ENCODE results near the gene SLC4A11. TPM values are rescaled to one million over a fixed set of nuclear protein-coding genes. Genes with fewer than 3 reads are reported as not detected.
"Not testable (repeated sequence)": the region's sequence is repeated elsewhere in the genome, so short reads cannot be mapped to it uniquely, and the experiment has no call there.

SLC4A11 gene
- total RNA-seq, 2 donors from 2014 or later, result 0.53 to 1.9 TPM

- no peaks in the 10 kb centered on the region for H3K9me3 Mint-ChIP-seq
- DNase-seq (no peak), ATAC-seq (replicated peaks in 1 of 2) (no peak)
- no peak overlapping the region for H3K27ac Mint-ChIP-seq
- H3K4me3 Mint-ChIP-seq, result no peak overlapping the region
- peaks cover 0 to 15% of the 10 kb centered on the region in 2 donors for H3K36me3 Mint-ChIP-seq (ENCODE audit: insufficient read depth in 2 of 2)
- H3K4me1 Mint-ChIP-seq (ENCODE audit: low read depth), result peaks cover 20% of the 10 kb centered on the region
- H3K27me3 Mint-ChIP-seq (ENCODE audit: low read depth), result no peaks in the 10 kb centered on the region
Observed at GRCh38 chr20:3221398-3222226, 17.4 kb downstream of the SLC4A11 start.

DNA sequence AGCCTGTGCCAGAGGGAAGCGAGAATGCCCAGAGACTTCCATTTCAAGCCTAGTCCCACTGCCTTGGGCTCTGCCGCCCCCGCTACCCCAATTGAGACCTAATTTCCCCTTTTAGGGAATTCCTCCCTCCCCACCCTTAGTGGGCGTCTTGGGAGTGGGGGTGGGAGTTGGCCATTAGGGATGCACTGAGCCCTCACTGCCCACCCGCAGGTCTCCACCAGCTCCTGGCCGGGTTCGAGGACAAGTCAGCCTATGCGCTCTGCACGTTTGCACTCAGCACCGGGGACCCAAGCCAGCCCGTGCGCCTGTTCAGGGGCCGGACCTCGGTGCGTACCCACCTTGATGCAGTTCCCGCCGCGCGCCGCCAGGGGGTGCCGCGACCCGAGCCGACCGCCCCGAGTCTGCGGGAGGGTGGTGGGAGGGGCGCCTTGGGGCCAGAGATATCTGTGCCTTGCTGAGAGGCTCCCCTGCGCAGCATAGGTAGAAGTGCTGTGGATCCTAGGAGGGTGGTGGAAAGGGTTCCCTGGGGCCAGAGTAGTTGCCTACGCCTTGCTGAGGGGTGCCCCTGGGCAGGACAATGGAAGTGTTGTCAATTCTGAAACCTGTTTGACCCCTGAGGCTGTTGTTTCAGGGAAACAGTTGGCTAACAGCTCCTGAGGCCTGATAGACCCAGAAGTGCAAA lies 20.5 kb downstream of the SLC4A11 start:
- DNase-seq (peak; percentile 80 to 87), ATAC-seq (replicated peaks in 1 of 2) (peak; percentile 88 to 92)
- Mint-ChIP-seq H3K27ac (no peak overlapping the region), H3K9me3 (no peaks in the 10 kb centered on the region), H3K27me3 (ENCODE audit: low read depth) (no peaks in the 10 kb centered on the region), H3K4me1 (ENCODE audit: low read depth) (peaks cover 19% of the 10 kb centered on the region), H3K4me3 (no peak overlapping the region), H3K36me3 (ENCODE audit: insufficient read depth in 2 of 2) (peaks cover 4 to 18% of the 10 kb centered on the region in 2 donors)

- peaks cover 20% of the 10 kb centered on the region for H3K4me1 Mint-ChIP-seq (ENCODE audit: low read depth)
- H3K4me3 Mint-ChIP-seq; H3K27ac Mint-ChIP-seq; ATAC-seq (replicated peaks in 1 of 2); H3K27me3 Mint-ChIP-seq (ENCODE audit: low read depth); H3K36me3 Mint-ChIP-seq (ENCODE audit: insufficient read depth in 2 of 2); DNase-seq; H3K9me3 Mint-ChIP-seq: not testable (repeated sequence)
Observed at GRCh38 chr20:3215359-3215917, 23.6 kb downstream of the SLC4A11 start.

DNA sequence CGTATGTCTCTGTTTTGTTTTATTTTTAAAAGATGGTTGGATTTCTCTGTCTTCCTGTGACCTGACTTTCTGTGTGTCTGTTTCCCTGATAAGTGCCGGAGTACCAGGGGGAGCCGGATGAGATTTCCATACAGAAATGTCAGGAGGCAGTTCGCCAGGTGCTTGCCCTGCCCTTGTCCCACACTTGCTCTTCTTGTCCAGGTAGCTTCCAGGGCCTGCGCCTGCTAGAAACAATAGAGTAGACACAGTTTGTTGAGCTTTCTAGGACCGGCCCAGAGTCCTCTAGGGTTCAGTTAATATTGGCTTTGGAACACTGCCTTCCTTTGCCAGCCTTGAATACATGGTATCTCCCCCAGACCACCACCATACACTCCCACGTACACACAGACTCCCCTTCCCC lies 25.8 kb downstream of the SLC4A11 start:
- peaks cover 12% of the 10 kb centered on the region in 2 donors for H3K36me3 Mint-ChIP-seq (ENCODE audit: insufficient read depth in 2 of 2)
- ATAC-seq (replicated peaks in 1 of 2) (no peak), DNase-seq (no peak)
- H3K9me3 Mint-ChIP-seq, result no peaks in the 10 kb centered on the region
- H3K27me3 Mint-ChIP-seq (ENCODE audit: low read depth), result no peaks in the 10 kb centered on the region
- H3K4me3 Mint-ChIP-seq, result no peak overlapping the region
- H3K27ac Mint-ChIP-seq, result no peak overlapping the region
- H3K4me1 Mint-ChIP-seq (ENCODE audit: low read depth), result peaks cover 41% of the 10 kb centered on the region

DNA sequence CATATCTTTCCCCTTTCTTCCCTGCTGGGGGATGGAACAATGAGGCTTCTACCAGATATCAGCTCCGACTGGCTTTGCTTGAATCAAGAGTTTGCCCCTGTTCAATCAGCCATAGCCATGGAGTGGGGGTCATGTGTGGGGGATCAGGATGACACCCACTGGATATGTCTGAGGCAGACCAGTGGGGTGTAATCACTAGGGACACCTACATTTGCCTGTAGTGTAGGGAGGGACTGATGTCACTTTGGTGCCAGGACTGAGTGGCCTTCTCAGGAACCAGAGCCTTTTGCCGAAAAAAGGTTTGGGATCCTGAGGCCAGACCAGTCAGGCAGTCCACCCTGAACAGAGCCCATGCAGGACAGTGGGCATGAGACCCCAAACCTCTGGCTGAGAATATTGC lies 28.6 kb downstream of the SLC4A11 start:
- DNase-seq (no peak), ATAC-seq (replicated peaks in 1 of 2) (no peak)
- Mint-ChIP-seq H3K9me3 (no peaks in the 10 kb centered on the region), H3K27ac (peak overlapping the region; percentile 92), H3K36me3 (ENCODE audit: insufficient read depth in 2 of 2) (peaks cover 12% of the 10 kb centered on the region in 2 donors), H3K27me3 (ENCODE audit: low read depth) (no peaks in the 10 kb centered on the region), H3K4me3 (peak overlapping the region; percentile 89 to 100), H3K4me1 (ENCODE audit: low read depth) (peaks cover 42% of the 10 kb centered on the region)

DNA sequence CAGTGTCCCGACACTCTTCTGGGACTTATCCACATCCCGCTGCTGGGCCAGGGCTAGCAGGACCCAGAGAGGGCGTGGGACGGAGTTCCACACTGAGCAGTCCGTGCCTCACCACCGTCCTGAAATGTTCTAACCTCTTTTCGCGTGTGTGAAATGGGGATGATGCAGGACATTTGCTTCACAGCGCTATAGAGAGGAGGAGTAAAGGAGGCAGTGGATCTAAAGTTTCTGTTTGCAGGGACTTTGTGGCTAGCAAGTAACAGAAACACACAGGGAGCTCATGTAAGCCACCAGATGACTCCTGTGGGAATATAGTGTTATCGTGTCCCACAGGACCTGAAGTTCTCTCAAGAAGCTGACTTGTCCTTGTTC lies 29.1 kb downstream of the SLC4A11 start:
- Mint-ChIP-seq H3K9me3 (no peaks in the 10 kb centered on the region), H3K4me3 (peak overlapping the region; percentile 89 to 100), H3K36me3 (ENCODE audit: insufficient read depth in 2 of 2) (peaks cover 12% of the 10 kb centered on the region in 2 donors), H3K27me3 (ENCODE audit: low read depth) (no peaks in the 10 kb centered on the region), H3K27ac (peak overlapping the region; percentile 92), H3K4me1 (ENCODE audit: low read depth) (peaks cover 44% of the 10 kb centered on the region)
- ATAC-seq (replicated peaks in 1 of 2) (peak; percentile 50 to 59), DNase-seq (no peak)

- Mint-ChIP-seq H3K36me3 (ENCODE audit: insufficient read depth in 2 of 2) (peaks cover 12% of the 10 kb centered on the region in 2 donors), H3K27me3 (ENCODE audit: low read depth) (no peaks in the 10 kb centered on the region), H3K27ac (peak within 1 kb of the TSS; percentile 92), H3K4me3 (peak within 1 kb of the TSS; percentile 89 to 100), H3K4me1 (ENCODE audit: low read depth) (peaks cover 49% of the 10 kb centered on the region), H3K9me3 (no peaks in the 10 kb centered on the region)
- DNase-seq (peak; percentile 73 to 75), ATAC-seq (replicated peaks in 1 of 2) (peak; percentile 64 to 68)
Observed at GRCh38 chr20:3209257-3209945, 29.6 kb downstream of the SLC4A11 start, which contains the start of gene ITPA. TSS of gene ITPA (plus strand) at chr20:3209498. CDS start at chr20:3209552, 54 bp downstream.

GRCh38 chr20:3208786-3209256 lies 30.2 kb downstream of the SLC4A11 start:
- H3K4me3 Mint-ChIP-seq, result peak overlapping the region; percentile 89 to 100
- DNase-seq, result peak in 1 of 2 donors; percentile 10

DNA sequence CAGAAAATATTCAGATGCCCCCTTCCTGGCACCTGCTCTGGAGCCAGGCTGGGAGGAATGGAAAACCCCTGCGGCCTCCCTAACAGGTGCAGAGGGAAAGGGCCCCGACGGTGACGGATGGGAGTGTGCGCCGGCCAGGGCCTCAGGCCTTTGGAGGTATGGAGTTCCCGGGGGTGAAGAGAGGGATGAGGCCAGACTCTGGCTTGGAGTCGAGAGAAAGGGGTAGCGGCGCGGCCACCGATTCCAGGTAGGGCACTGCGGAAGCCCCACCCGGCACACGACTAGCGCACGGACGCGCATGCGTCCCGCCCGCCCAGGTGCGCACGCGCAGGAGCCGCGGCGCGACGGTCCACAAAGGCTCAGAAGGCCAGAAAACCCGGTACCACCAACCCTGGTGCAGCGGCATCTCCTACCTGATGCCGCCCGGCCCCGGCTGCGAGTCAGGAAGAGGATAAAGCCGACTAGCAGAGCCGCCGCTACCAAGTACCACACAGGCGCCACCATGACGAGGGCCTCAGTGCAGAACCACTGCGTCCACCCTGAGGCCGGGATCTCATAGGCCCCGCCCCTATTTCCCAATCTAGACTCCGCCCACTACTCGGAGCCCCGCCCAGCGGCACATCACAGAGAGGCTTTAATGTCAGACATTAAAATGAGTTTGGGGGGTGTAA lies 34.7 kb downstream of the SLC4A11 start, which contains the start of gene DDRGK1:
DDRGK1 (minus strand) TSS at position 559 of the 671 bp plus-strand sequence; CDS start at position 504, 55 bp downstream.
- peaks cover 28% of the 10 kb centered on the region for H3K4me1 Mint-ChIP-seq (ENCODE audit: low read depth)
- peaks cover 7 to 16% of the 10 kb centered on the region in 2 donors for H3K36me3 Mint-ChIP-seq (ENCODE audit: insufficient read depth in 2 of 2)
- DNase-seq, result peak; percentile 91 to 94
- H3K27me3 Mint-ChIP-seq (ENCODE audit: low read depth), result no peaks in the 10 kb centered on the region
- ATAC-seq (replicated peaks in 1 of 2), result peak; percentile 81 to 89
- peak within 1 kb of the TSS; percentile 94 to 96 for H3K4me3 Mint-ChIP-seq
- H3K9me3 Mint-ChIP-seq, result no peaks in the 10 kb centered on the region
- H3K27ac Mint-ChIP-seq, result peak within 1 kb of the TSS; percentile 96

More at GRCh38 chr20:3208786-3209256, 30.2 kb downstream of the SLC4A11 start:
- H3K27ac Mint-ChIP-seq, result peak overlapping the region; percentile 84
- H3K27me3 Mint-ChIP-seq (ENCODE audit: low read depth), result no peaks in the 10 kb centered on the region
- no peaks in the 10 kb centered on the region for H3K9me3 Mint-ChIP-seq
- ATAC-seq (replicated peaks in 1 of 2), result no peak
- H3K36me3 Mint-ChIP-seq (ENCODE audit: insufficient read depth in 2 of 2), result peaks cover 10% of the 10 kb centered on the region in 2 donors
- H3K4me1 Mint-ChIP-seq (ENCODE audit: low read depth), result peaks cover 50% of the 10 kb centered on the region

GRCh38 chr20:3203315-3204123 lies 35.5 kb downstream of the SLC4A11 start:
- ATAC-seq (replicated peaks in 1 of 2) (peak; percentile 16 to 79), DNase-seq (peak; percentile 34 to 73)
- H3K27ac Mint-ChIP-seq, result peak overlapping the region; percentile 96
- peak overlapping the region; percentile 94 to 96 for H3K4me3 Mint-ChIP-seq
- peaks cover 5 to 16% of the 10 kb centered on the region in 2 donors for H3K36me3 Mint-ChIP-seq (ENCODE audit: insufficient read depth in 2 of 2)
- H3K4me1 Mint-ChIP-seq (ENCODE audit: low read depth), result peaks cover 21% of the 10 kb centered on the region
- H3K9me3 Mint-ChIP-seq, result no peaks in the 10 kb centered on the region
- H3K27me3 Mint-ChIP-seq (ENCODE audit: low read depth), result no peaks in the 10 kb centered on the region

- Mint-ChIP-seq H3K36me3 (ENCODE audit: insufficient read depth in 2 of 2) (peaks cover 5 to 16% of the 10 kb centered on the region in 2 donors), H3K4me3 (peak overlapping the region; percentile 94 to 96), H3K27ac (peak overlapping the region; percentile 96), H3K27me3 (ENCODE audit: low read depth) (no peaks in the 10 kb centered on the region), H3K4me1 (ENCODE audit: low read depth) (peaks cover 17% of the 10 kb centered on the region), H3K9me3 (no peaks in the 10 kb centered on the region)
- DNase-seq (no peak), ATAC-seq (replicated peaks in 1 of 2) (no peak)
Observed at GRCh38 chr20:3202965-3203314, 36.0 kb downstream of the SLC4A11 start.
